Caco-2 (cell line): ENCODE measurements around the gene NDUFB10. TPM values are rescaled to one million over a fixed set of nuclear protein-coding genes. Genes with fewer than 3 reads are reported as not detected.
A peak's percentile ranks its signal among the peaks of the same experiment; 100 is the strongest.
"Not testable (repeated sequence)": the region's sequence is repeated elsewhere in the genome, so short reads cannot be mapped to it uniquely, and the experiment has no call there.

Experiments
- BruUV-seq: library from RNA; stranded (reverse); fragments of 400-500 nt; replicated peaks from 2 replicates; lab custom pipeline; 2021; lab: Mats Ljungman, UMichigan
- CTCF ChIA-PET: fragments of 300-600 bp; sonication (Branson Sonifier 250); formaldehyde crosslinking; loops from one replicate; lab custom pipeline; 2022; ENCODE audit warnings: antibody characterized with exemption; lab: Charles Lee
- POLR2A ChIA-PET: fragments of 300-600 bp; sonication (Branson Sonifier 250); formaldehyde crosslinking; loops from one replicate; lab custom pipeline; 2022; ENCODE audit warnings: antibody characterized with exemption; lab: Charles Lee
- DNase-seq, 2 experiments: peaks; one replicate each; pipeline versions ENCODE4 v3.0.0 to v3.0.0-alpha.2; 2020 to 2022
- H3K27me3 ChIP-seq: replicated peaks from 2 replicates; pipeline ENCODE4 v1.6.0; 2011; ENCODE audit warnings: low read length; ENCODE audit not compliant: control insufficient read depth, insufficient read depth
- H3K36me3 ChIP-seq: 2 replicates; pipeline ENCODE4 v1.5.1; 2011; ENCODE audit warnings: low read length; ENCODE audit not compliant: control insufficient read depth, insufficient read depth
- H3K4me1 ChIP-seq: fragments of 250-450 bp; sonication (Bioruptor Pico); 2 replicates; pipeline ENCODE4 v1.5.1; 2020; ENCODE audit warnings: mild to moderate bottlenecking
- H3K4me3 ChIP-seq: 2 replicates; pipeline ENCODE4 v1.5.1; 2011; ENCODE audit warnings: low read depth, mild to moderate bottlenecking, control low read depth, low read length
- H3K9me3 ChIP-seq: fragments of 250-450 bp; sonication (Bioruptor Pico); 2 replicates; pipeline ENCODE4 v1.5.1; 2020; ENCODE audit warnings: mild to moderate bottlenecking, moderate library complexity
- H3K27ac Mint-ChIP-seq: one replicate; pipeline ENCODE4 v1.8.0; 2022; ENCODE audit warnings: mixed read lengths; ENCODE audit not compliant: unreplicated experiment
- H3K27me3 Mint-ChIP-seq: one replicate; pipeline ENCODE4 v1.8.0; 2022; ENCODE audit warnings: mixed read lengths; ENCODE audit not compliant: insufficient read depth, unreplicated experiment
- H3K36me3 Mint-ChIP-seq: one replicate; pipeline ENCODE4 v1.8.0; 2022; ENCODE audit warnings: mild to moderate bottlenecking, mixed read lengths; ENCODE audit not compliant: insufficient read depth, unreplicated experiment
- H3K4me1 Mint-ChIP-seq: one replicate; pipeline ENCODE4 v1.8.0; 2022; ENCODE audit warnings: low read depth, mixed read lengths; ENCODE audit not compliant: unreplicated experiment
- H3K4me3 Mint-ChIP-seq: one replicate; pipeline ENCODE4 v1.8.0; 2022; ENCODE audit warnings: mild to moderate bottlenecking, moderate library complexity, mixed read lengths; ENCODE audit not compliant: unreplicated experiment
- H3K9me3 Mint-ChIP-seq: one replicate; pipeline ENCODE4 v1.8.0; 2022; ENCODE audit warnings: mixed read lengths; ENCODE audit not compliant: unreplicated experiment
- CTCF ChIP-seq, 2 experiments: fragments of 200-600 bp in 1 of 2; IDR thresholded peaks; 1 replicate in 1 of 2; 2 replicates in 1 of 2; pipeline versions ENCODE4 v1.5.1 to v1.8.0; 2011 to 2022; ENCODE audit warnings: antibody characterized with exemption in 1 of 2, control low read depth in 1 of 2, inconsistent platforms in 1 of 2, low read depth in 1 of 2, low read length in 1 of 2, mild to moderate bottlenecking in 1 of 2, moderate library complexity in 1 of 2; ENCODE audit not compliant: insufficient read depth in 1 of 2, severe bottlenecking in 1 of 2, unreplicated experiment in 1 of 2
- intact Hi-C: fragments of 100-400 bp; cut with micrococcal nuclease; formaldehyde crosslinking; loops from one replicate; pipeline ENCODE4 v1.10.0; 2022; ENCODE audit not compliant: unreplicated experiment
- total RNA-seq: library from RNA; stranded (reverse); gene quantifications from 2 replicates; pipeline ENCODE4 v1.2.3, GENCODE V29; 2022

Gene NDUFB10
- total RNA-seq, 1 experiment from 2014 or later: 128 TPM

GRCh38 chr16:1918351-1919326 is 40.7 kb upstream of the NDUFB10 start, which contains the start of gene HS3ST6:
HS3ST6 (minus strand) TSS chr16:1918415; CDS start chr16:1918323, 92 bp downstream.
- intact Hi-C loops: no loop called here
- CTCF ChIA-PET: no interaction called here
- no peak within 1 kb of the TSS for H3K4me3 Mint-ChIP-seq
- POLR2A ChIA-PET: no interaction called here
- Histone ChIP-seq H3K9me3 (no peaks in the 10 kb centered on the region), H3K4me3 (peak within 1 kb of the TSS; percentile 18; the same call in 1 of the 2 replicates), H3K27me3 (no peaks in the 10 kb centered on the region; the same call in none of the 2 replicates), H3K4me1 (peaks cover under 1% of the 10 kb centered on the region; the same call in 1 of the 2 replicates), H3K36me3 (no peaks in the 10 kb centered on the region)
- H3K36me3 Mint-ChIP-seq: no peaks in the 10 kb centered on the region
- H3K9me3 Mint-ChIP-seq: no peaks in the 10 kb centered on the region
- no peak for TF ChIP-seq CTCF (IDR thresholded peaks at IDR 0.05; ENCODE audit: insufficient read depth in 1 of 2, low read depth in 1 of 2, low read length in 1 of 2, severe bottlenecking in 1 of 2, unreplicated experiment in 1 of 2)
- no peak for DNase-seq
- no TSS peak for BruUV-seq
- H3K4me1 Mint-ChIP-seq: no peaks in the 10 kb centered on the region
- peaks cover 6% of the 10 kb centered on the region for H3K27me3 Mint-ChIP-seq
- no peak within 1 kb of the TSS for H3K27ac Mint-ChIP-seq

GRCh38 chr16:1919327-1919998 is 39.9 kb upstream of the NDUFB10 start:
- no peak overlapping the region for H3K4me3 Mint-ChIP-seq
- no peaks in the 10 kb centered on the region for H3K36me3 ChIP-seq
- H3K27me3 Mint-ChIP-seq: peaks cover 6% of the 10 kb centered on the region
- BruUV-seq: no TSS peak
- H3K4me1 ChIP-seq: peaks cover 3% of the 10 kb centered on the region; the same call in 1 of the 2 replicates
- no peak for DNase-seq
- no peak overlapping the region for H3K27ac Mint-ChIP-seq
- no peaks in the 10 kb centered on the region; the same call in none of the 2 replicates for H3K27me3 ChIP-seq
- no peaks in the 10 kb centered on the region for H3K9me3 ChIP-seq
- ChIA-PET POLR2A (no interaction called here), CTCF (interaction anchor here (0.6 kb wide), 1 partner anchor 457 kb away, joined by 6 read pairs; no protein-coding TSS in a partner anchor)
- H3K36me3 Mint-ChIP-seq: no peaks in the 10 kb centered on the region
- no peak for TF ChIP-seq CTCF (IDR thresholded peaks at IDR 0.05; ENCODE audit: insufficient read depth in 1 of 2, low read depth in 1 of 2, low read length in 1 of 2, severe bottlenecking in 1 of 2, unreplicated experiment in 1 of 2)
- H3K4me1 Mint-ChIP-seq: no peaks in the 10 kb centered on the region
- intact Hi-C loops: no loop called here
- no peak overlapping the region for H3K4me3 ChIP-seq
- no peaks in the 10 kb centered on the region for H3K9me3 Mint-ChIP-seq

- H3K4me1 ChIP-seq, H3K9me3 Mint-ChIP-seq, H3K27ac Mint-ChIP-seq, CTCF ChIA-PET, H3K27me3 Mint-ChIP-seq, H3K36me3 Mint-ChIP-seq, POLR2A ChIA-PET, H3K9me3 ChIP-seq, DNase-seq, H3K4me1 Mint-ChIP-seq, H3K4me3 ChIP-seq, BruUV-seq, intact Hi-C loops, H3K27me3 ChIP-seq, H3K4me3 Mint-ChIP-seq, H3K36me3 ChIP-seq: not testable (repeated sequence)
Measured at GRCh38 chr16:1920122-1920521, 39.2 kb upstream of the NDUFB10 start.
